Measurements from ENCODE around the gene ABCC4.
A peak's percentile ranks its signal among the peaks of the same experiment; 100 is the strongest.

ABCC4 gene

GRCh38 chr13:95233026-95233635 is 68.1 kb downstream of the ABCC4 start:
- peak; percentile 38 for DNase-seq (ENCODE audit: extremely low read depth, low read depth)
- TF ChIP-seq, protein P1, sequence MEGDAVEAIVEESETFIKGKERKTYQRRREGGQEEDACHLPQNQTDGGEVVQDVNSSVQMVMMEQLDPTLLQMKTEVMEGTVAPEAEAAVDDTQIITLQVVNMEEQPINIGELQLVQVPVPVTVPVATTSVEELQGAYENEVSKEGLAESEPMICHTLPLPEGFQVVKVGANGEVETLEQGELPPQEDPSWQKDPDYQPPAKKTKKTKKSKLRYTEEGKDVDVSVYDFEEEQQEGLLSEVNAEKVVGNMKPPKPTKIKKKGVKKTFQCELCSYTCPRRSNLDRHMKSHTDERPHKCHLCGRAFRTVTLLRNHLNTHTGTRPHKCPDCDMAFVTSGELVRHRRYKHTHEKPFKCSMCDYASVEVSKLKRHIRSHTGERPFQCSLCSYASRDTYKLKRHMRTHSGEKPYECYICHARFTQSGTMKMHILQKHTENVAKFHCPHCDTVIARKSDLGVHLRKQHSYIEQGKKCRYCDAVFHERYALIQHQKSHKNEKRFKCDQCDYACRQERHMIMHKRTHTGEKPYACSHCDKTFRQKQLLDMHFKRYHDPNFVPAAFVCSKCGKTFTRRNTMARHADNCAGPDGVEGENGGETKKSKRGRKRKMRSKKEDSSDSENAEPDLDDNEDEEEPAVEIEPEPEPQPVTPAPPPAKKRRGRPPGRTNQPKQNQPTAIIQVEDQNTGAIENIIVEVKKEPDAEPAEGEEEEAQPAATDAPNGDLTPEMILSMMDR (IDR thresholded peaks at IDR 0.05; ENCODE audit: low read depth, low read length, missing control alignments), result no peak
- H3K4me3 ChIP-seq (replicated peaks; ENCODE audit: low read depth, low read length), result no peak overlapping the region

DNA sequence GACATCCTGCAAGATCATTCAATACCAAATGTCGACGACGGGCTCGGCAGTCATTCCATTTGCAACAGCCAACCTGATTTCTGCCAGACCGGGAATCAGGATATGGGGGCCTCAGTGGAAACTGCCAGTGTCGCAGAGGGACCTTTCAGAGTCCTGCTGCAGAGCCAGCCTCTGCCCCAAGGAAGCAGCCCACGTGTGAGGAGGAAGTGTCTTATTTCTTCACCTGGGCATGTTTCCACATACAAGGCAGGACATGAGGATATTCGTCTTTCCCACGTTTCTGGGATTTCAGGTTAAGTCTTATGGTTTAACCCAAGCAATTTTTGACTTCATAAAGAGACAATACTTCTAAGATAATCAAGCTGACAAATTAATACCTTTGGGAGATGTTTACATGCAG is 69.9 kb downstream of the ABCC4 start:
- no peak for DNase-seq (ENCODE audit: extremely low read depth, low read depth)
- TF ChIP-seq, protein P1 (IDR thresholded peaks at IDR 0.05; ENCODE audit: low read depth, low read length, missing control alignments), result no peak
- H3K4me3 ChIP-seq (replicated peaks; ENCODE audit: low read depth, low read length), result no peak overlapping the region

GRCh38 chr13:95229855-95230254 is 71.4 kb downstream of the ABCC4 start:
- TF ChIP-seq, protein P1 (IDR thresholded peaks at IDR 0.05; ENCODE audit: low read depth, low read length, missing control alignments), result no peak
- no peak overlapping the region for H3K4me3 ChIP-seq (replicated peaks; ENCODE audit: low read depth, low read length)
- no peak for DNase-seq (ENCODE audit: extremely low read depth, low read depth)

GRCh38 chr13:95228130-95228529 is 73.1 kb downstream of the ABCC4 start:
- DNase-seq (ENCODE audit: extremely low read depth, low read depth), result no peak
- H3K4me3 ChIP-seq (replicated peaks; ENCODE audit: low read depth, low read length), result no peak overlapping the region
- TF ChIP-seq, protein P1 (IDR thresholded peaks at IDR 0.05; ENCODE audit: low read depth, low read length, missing control alignments), result no peak

GRCh38 chr13:95226932-95227695 is 74.1 kb downstream of the ABCC4 start:
- no peak overlapping the region for H3K4me3 ChIP-seq (replicated peaks; ENCODE audit: low read depth, low read length)
- no peak for DNase-seq (ENCODE audit: extremely low read depth, low read depth)
- TF ChIP-seq, protein P1 (IDR thresholded peaks at IDR 0.05; ENCODE audit: low read depth, low read length, missing control alignments), result no peak

DNA sequence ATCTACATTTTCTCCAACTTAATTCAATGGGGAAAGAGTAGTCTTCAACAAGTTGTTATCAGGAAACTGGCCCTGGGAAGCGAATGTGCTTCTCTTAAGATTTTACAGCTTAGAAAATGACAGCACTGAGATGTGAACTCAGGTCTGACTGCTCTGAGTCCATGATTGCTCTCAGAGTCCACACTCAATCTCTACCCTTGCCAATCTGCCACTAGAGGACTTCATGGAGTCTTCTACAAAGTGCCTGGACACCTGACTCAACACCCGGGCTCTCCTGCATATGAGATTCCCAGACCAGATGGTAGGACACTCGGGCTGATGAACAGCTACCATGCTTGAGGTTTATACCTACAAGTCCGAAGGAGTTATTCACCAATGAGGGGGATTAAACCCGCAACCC is 74.8 kb downstream of the ABCC4 start:
- no peak for DNase-seq (ENCODE audit: extremely low read depth, low read depth)
- H3K4me3 ChIP-seq (replicated peaks; ENCODE audit: low read depth, low read length), result no peak overlapping the region
- TF ChIP-seq, protein P1 (IDR thresholded peaks at IDR 0.05; ENCODE audit: low read depth, low read length, missing control alignments), result no peak
